Thyroid gland (tissue), 4 donors: ENCODE results near the gene PHF19.

ENCODE experiments used
- CTCF ChIP-seq, 6 experiments: fragments of 200-600 bp in 3 of 6; fragments of 450-650 bp in 3 of 6; sonication (generic) in 3 of 6; IDR thresholded peaks; one replicate each; pipeline ENCODE4 v1.5.1; 2016 to 2019; ENCODE audit warnings: antibody characterized with exemption in 6 of 6, mild to moderate bottlenecking in 2 of 6, inconsistent platforms in 1 of 6, moderate library complexity in 1 of 6
- POLR2A ChIP-seq, 2 donors: fragments of 450-650 bp; IDR thresholded peaks; one replicate each; pipeline ENCODE4 v1.6.1; 2017; ENCODE audit warnings: antibody characterized with exemption in 2 of 2, mild to moderate bottlenecking in 2 of 2, moderate library complexity in 1 of 2

GRCh38 chr9:120914953-120915352 lies 38.0 kb upstream of the PHF19 start:
- TF ChIP-seq CTCF (IDR thresholded peaks at IDR 0.05) = no peak
- TF ChIP-seq POLR2A (IDR thresholded peaks at IDR 0.05) = no peak
